Measurements from ENCODE around the gene CCDC102A.
"Not testable (repeated sequence)": the region's sequence is repeated elsewhere in the genome, so short reads cannot be mapped to it uniquely, and the experiment has no call there.

CCDC102A gene

DNA sequence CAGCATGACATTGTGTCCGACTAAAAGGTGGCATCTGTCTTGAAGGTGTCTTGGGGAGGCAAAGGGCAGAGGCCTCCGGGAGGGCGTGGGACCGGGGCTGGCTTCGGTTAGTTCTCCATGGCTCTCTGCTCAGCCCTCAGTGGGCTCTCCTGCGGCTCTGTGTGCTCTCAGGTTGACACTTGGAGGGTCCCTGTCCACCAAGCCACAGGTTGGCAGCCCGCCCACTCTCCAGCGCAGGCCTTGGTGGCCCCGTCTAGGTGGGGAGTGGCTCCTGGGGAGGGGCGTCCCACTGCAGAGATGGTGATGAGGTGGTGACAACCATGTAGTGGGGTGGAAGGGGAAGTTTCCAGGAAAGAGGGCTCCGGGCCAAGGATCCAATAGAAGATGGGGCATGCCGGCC lies 37.7 kb upstream of the CCDC102A start:
- H3K79me2 ChIP-seq (ENCODE audit: control insufficient read depth, insufficient read depth, low read length, unreplicated experiment) = no peaks in the 10 kb centered on the region
- H3K27ac ChIP-seq (ENCODE audit: low read depth, low read length) = no peak overlapping the region
- H3K36me3 ChIP-seq (ENCODE audit: insufficient read depth, low read length) = no peaks in the 10 kb centered on the region
- no peak overlapping the region for H2AFZ ChIP-seq (ENCODE audit: low read length, unreplicated experiment)
- no peaks in the 10 kb centered on the region for H3K4me1 ChIP-seq (ENCODE audit: control insufficient read depth, insufficient read depth, low read length, unreplicated experiment)
- H3K27me3 ChIP-seq (ENCODE audit: insufficient read depth, low read length) = no peaks in the 10 kb centered on the region
- H3K4me3 ChIP-seq (ENCODE audit: low read depth, low read length) = no peak overlapping the region

DNA sequence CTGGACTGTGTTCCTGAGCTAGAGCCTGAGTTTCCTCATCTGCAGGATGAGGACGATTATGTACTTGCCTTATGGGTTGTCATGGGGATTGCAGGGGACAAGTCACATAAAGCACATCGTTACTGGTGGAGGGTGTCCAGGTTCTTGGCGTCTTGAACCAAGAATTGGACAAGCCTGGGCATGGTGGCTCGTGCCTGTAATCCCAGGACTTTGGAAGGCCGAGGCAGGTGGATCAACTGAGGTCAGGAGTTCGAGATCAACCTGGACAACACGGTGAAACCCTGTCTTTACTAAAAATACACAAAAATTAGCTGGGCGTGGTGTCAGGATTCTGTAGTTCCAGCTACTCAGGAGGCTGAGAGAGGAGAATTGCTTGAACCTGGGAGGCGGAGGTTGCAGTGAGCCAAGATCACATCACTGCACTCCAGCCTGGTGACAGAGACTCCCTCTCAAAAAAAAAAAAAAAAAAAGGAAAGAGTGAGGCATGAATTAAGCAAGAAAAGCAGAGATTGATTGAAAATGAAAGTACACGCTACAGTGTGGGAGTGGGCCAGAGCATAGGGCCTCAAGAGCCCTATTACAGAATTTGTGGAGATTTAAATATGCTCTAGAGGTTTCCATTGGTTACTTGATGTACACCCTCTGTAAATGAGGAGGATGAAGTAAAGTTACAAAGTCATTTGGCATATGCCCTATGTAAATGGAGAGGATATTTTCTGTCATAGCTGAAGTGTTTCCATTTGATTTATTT lies 36.8 kb upstream of the CCDC102A start:
- H3K79me2 ChIP-seq (ENCODE audit: control insufficient read depth, insufficient read depth, low read length, unreplicated experiment) = no peaks in the 10 kb centered on the region
- no peaks in the 10 kb centered on the region for H3K36me3 ChIP-seq (ENCODE audit: insufficient read depth, low read length)
- H3K4me1 ChIP-seq (ENCODE audit: control insufficient read depth, insufficient read depth, low read length, unreplicated experiment) = no peaks in the 10 kb centered on the region

DNA sequence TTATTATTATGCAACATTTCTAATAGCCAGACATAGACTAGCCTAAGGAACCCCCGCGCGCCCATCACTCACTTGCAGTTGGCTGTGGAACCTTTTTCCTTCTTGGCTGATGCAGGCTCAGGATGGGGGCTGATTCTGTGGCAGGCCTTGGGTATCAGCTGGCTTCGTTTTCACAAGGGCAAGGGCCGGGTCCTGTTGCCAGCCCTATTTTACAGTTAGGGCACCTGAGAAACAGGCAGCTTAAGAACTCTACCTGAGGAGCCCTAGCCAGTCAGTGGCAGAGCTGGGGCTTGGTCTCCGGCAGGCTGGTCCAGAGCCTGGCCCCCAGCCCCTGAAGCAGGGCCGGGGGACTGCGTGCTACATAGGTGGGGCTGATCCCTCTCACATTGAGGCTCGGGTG lies 34.7 kb upstream of the CCDC102A start:
- H3K79me2 ChIP-seq (ENCODE audit: control insufficient read depth, insufficient read depth, low read length, unreplicated experiment) = no peaks in the 10 kb centered on the region
- H2AFZ ChIP-seq (ENCODE audit: low read length, unreplicated experiment) = no peak overlapping the region
- no peaks in the 10 kb centered on the region for H3K36me3 ChIP-seq (ENCODE audit: insufficient read depth, low read length)
- H3K4me3 ChIP-seq (ENCODE audit: low read depth, low read length) = no peak overlapping the region
- H3K27ac ChIP-seq (ENCODE audit: low read depth, low read length) = no peak overlapping the region
- H3K27me3 ChIP-seq (ENCODE audit: insufficient read depth, low read length) = no peaks in the 10 kb centered on the region
- peaks cover 5% of the 10 kb centered on the region for H3K4me1 ChIP-seq (ENCODE audit: control insufficient read depth, insufficient read depth, low read length, unreplicated experiment)

More for the DNA sequence above, 36.8 kb upstream of the CCDC102A start:
- H3K27me3 ChIP-seq (ENCODE audit: insufficient read depth, low read length) = no peaks in the 10 kb centered on the region
- H3K27ac ChIP-seq (ENCODE audit: low read depth, low read length) = no peak overlapping the region
- H3K4me3 ChIP-seq (ENCODE audit: low read depth, low read length) = no peak overlapping the region
- H2AFZ ChIP-seq (ENCODE audit: low read length, unreplicated experiment) = no peak overlapping the region

DNA sequence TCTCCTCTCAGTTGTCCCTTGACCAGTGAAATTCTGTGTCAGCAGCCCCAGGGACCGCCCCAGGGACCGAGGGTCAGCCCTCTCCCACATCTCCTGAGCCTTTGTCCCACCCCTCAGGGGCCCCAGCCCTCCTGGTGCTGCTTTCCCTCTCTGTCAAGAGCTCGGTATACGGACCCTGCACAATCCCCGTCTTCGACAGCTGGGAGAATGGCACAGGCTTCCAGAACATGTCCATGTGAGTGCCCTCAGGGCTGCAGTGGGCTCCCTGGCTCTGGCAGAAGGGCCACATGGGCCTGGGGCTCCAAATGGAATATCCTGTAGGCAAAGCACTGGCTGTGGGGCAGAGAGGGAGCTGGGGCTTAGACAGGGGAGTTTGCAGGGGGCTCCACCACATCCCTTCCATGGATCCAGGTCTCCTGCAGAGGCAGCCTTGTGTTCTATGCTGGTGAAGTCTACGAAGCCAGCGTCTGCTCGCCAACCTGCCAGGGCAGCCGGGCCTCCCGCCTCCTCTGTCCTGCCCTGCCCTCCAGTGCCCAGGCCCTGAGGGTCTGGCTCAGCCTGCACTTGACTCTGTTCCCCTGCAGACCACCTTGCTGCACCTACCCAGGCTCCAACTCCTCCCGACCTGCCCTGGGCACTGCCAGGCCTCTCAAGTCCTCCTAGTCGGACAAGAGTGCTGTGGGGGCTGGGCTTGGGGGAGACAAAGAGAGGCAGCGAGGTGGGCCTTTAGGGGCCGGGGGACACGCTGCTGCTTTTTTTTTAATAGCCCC lies 34.1 kb upstream of the CCDC102A start:
- H3K36me3 ChIP-seq (ENCODE audit: insufficient read depth, low read length) = no peaks in the 10 kb centered on the region
- no peaks in the 10 kb centered on the region for H3K27me3 ChIP-seq (ENCODE audit: insufficient read depth, low read length)
- no peak overlapping the region for H3K27ac ChIP-seq (ENCODE audit: low read depth, low read length)
- H3K4me3 ChIP-seq (ENCODE audit: low read depth, low read length) = no peak overlapping the region
- no peaks in the 10 kb centered on the region for H3K79me2 ChIP-seq (ENCODE audit: control insufficient read depth, insufficient read depth, low read length, unreplicated experiment)
- H3K4me1 ChIP-seq (ENCODE audit: control insufficient read depth, insufficient read depth, low read length, unreplicated experiment) = peaks cover 11% of the 10 kb centered on the region
- H2AFZ ChIP-seq (ENCODE audit: low read length, unreplicated experiment) = no peak overlapping the region

DNA sequence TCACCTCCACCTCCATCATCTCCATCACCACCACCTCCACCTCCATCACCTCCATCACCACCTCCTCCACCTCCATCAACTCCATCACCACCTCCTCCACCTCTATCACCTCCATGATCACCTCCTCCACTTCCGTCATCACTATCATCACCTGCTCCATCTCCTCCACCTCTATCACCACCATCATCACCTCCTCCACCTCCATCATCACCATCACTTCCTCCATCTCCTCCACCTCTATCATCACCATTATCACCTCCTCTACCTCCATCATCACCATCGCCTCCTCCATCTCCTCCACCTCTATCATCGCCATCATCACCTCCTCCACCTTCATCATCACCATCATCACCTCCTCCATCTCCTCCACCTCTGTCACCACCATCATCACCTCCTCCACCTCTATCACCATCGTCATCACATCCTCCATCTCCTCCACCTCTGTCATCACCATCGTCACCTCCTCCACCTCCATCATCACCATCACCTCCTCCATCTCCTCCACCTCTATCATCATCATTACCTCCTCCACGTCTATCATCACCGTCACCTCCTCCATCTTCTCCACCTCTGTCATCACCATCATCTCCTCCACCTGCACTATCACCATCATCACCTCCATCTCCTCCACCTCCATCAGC lies 33.1 kb upstream of the CCDC102A start:
- H2AFZ ChIP-seq (ENCODE audit: low read length, unreplicated experiment) = no peak overlapping the region
- peaks cover 22% of the 10 kb centered on the region for H3K4me1 ChIP-seq (ENCODE audit: control insufficient read depth, insufficient read depth, low read length, unreplicated experiment)
- no peaks in the 10 kb centered on the region for H3K79me2 ChIP-seq (ENCODE audit: control insufficient read depth, insufficient read depth, low read length, unreplicated experiment)
- H3K4me3 ChIP-seq (ENCODE audit: low read depth, low read length) = no peak overlapping the region
- H3K27me3 ChIP-seq (ENCODE audit: insufficient read depth, low read length) = no peaks in the 10 kb centered on the region
- H3K27ac ChIP-seq (ENCODE audit: low read depth, low read length) = no peak overlapping the region
- no peaks in the 10 kb centered on the region for H3K36me3 ChIP-seq (ENCODE audit: insufficient read depth, low read length)

DNA sequence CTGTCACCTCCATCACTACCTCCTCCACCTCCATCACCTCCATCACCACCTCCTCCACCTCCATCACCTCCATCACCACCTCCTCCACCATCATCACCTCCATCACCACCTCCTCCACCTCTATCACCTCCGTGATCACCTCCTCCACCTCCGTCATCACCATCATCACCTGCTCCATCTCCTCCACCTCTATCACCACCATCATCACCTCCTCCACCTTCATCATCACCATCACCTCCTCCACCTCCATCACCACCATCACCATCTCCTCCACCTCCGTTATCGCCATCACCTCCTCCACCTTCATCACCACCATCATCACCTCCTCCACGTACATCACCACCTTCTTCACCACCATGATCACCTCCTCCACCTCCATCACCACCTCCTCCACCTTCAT lies 32.4 kb upstream of the CCDC102A start:
- H3K79me2 ChIP-seq (ENCODE audit: control insufficient read depth, insufficient read depth, low read length, unreplicated experiment); H3K27ac ChIP-seq (ENCODE audit: low read depth, low read length); H3K36me3 ChIP-seq (ENCODE audit: insufficient read depth, low read length); H2AFZ ChIP-seq (ENCODE audit: low read length, unreplicated experiment); H3K27me3 ChIP-seq (ENCODE audit: insufficient read depth, low read length); H3K4me3 ChIP-seq (ENCODE audit: low read depth, low read length): not testable (repeated sequence)
- peaks cover 28% of the 10 kb centered on the region for H3K4me1 ChIP-seq (ENCODE audit: control insufficient read depth, insufficient read depth, low read length, unreplicated experiment)

DNA sequence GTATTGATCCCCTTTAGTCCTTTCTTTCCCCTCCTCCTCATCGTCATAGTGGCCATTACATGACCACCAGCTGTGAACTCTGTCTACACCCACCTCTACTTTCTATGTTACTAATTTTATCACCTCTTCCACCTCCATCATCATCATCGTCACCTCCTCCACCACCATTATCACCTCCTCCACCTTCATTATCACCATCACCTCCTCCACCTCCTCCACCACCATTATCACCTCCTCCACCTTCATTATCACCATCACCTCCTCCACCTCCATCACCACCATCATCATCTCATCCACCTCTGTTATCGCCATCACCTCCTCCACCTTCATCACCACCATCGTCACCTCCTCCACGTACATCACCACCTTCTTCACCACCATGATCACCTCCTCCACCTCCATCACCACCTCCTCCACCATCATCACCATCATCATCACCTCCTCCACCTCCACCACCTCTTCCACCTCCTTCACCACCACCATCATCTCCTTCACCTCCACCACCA lies 31.9 kb upstream of the CCDC102A start:
- Histone ChIP-seq H3K4me3 (ENCODE audit: low read depth, low read length) (no peak overlapping the region), H3K27me3 (ENCODE audit: insufficient read depth, low read length) (no peaks in the 10 kb centered on the region), H3K79me2 (ENCODE audit: control insufficient read depth, insufficient read depth, low read length, unreplicated experiment) (no peaks in the 10 kb centered on the region), H2AFZ (ENCODE audit: low read length, unreplicated experiment) (no peak overlapping the region), H3K27ac (ENCODE audit: low read depth, low read length) (no peak overlapping the region), H3K4me1 (ENCODE audit: control insufficient read depth, insufficient read depth, low read length, unreplicated experiment) (peaks cover 28% of the 10 kb centered on the region), H3K36me3 (ENCODE audit: insufficient read depth, low read length) (no peaks in the 10 kb centered on the region)

DNA sequence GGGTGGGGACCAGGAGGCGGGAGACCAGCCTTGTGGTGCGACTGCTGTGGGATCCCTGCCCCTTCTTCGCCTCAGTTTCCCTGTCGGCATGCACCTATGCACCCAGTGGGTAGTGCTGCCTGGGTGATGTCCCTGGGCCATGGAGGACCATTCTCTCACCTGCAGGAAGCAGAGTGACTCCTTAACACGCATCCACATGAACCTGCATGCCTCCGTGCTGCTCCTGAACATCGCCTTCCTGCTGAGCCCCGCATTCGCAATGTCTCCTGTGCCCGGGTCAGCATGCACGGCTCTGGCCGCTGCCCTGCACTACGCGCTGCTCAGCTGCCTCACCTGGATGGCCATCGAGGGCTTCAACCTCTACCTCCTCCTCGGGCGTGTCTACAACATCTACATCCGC lies 31.3 kb upstream of the CCDC102A start:
- Histone ChIP-seq H3K4me1 (ENCODE audit: control insufficient read depth, insufficient read depth, low read length, unreplicated experiment) (peaks cover 28% of the 10 kb centered on the region), H3K36me3 (ENCODE audit: insufficient read depth, low read length) (no peaks in the 10 kb centered on the region), H3K27ac (ENCODE audit: low read depth, low read length) (no peak overlapping the region), H3K4me3 (ENCODE audit: low read depth, low read length) (no peak overlapping the region), H2AFZ (ENCODE audit: low read length, unreplicated experiment) (no peak overlapping the region), H3K27me3 (ENCODE audit: insufficient read depth, low read length) (no peaks in the 10 kb centered on the region), H3K79me2 (ENCODE audit: control insufficient read depth, insufficient read depth, low read length, unreplicated experiment) (no peaks in the 10 kb centered on the region)

DNA sequence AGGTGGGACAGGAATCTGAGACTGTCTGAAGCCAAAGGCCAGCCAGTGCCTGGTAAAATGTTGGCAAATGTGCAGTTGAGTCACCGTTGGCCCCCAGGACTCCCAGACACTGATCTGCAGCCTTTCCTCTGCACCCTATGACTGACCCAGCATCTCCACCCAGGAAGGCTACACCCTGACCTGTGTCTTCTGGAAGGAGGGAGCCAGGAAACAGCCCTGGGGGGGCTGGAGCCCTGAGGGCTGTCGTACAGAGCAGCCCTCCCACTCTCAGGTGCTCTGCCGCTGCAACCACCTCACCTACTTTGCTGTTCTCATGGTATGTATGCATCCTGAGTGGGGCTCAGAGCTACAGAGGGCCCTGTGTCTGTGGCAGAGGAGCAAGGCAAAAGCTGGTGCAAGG lies 30.1 kb upstream of the CCDC102A start:
- Histone ChIP-seq H3K36me3 (ENCODE audit: insufficient read depth, low read length) (no peaks in the 10 kb centered on the region), H3K27ac (ENCODE audit: low read depth, low read length) (no peak overlapping the region), H3K79me2 (ENCODE audit: control insufficient read depth, insufficient read depth, low read length, unreplicated experiment) (no peaks in the 10 kb centered on the region), H3K4me3 (ENCODE audit: low read depth, low read length) (no peak overlapping the region), H3K4me1 (ENCODE audit: control insufficient read depth, insufficient read depth, low read length, unreplicated experiment) (peaks cover 28% of the 10 kb centered on the region), H3K27me3 (ENCODE audit: insufficient read depth, low read length) (peaks cover 7% of the 10 kb centered on the region; the same call in 1 of the 2 replicates), H2AFZ (ENCODE audit: low read length, unreplicated experiment) (no peak overlapping the region)

DNA sequence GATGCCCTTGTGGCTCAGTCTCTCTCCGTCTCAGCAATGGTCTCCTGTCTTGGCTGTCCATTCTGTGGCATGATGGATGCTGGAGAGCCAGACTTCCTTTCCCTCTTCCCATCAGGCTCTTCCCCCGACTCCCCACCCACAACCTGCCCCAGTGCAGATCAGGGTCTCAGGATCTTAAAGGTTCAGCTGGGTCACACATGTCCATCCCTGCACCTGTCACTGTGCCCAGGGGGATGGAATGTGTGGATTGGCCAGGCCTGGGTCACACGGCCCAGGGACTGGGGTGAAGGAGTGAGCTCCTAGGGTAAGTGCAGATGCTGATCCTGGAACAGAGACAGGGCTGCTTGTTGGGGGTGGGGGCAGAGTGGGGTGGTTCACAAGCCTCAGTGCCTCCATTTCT lies 29.1 kb upstream of the CCDC102A start:
- Histone ChIP-seq H3K79me2 (ENCODE audit: control insufficient read depth, insufficient read depth, low read length, unreplicated experiment) (no peaks in the 10 kb centered on the region), H3K4me1 (ENCODE audit: control insufficient read depth, insufficient read depth, low read length, unreplicated experiment) (peaks cover 28% of the 10 kb centered on the region), H3K4me3 (ENCODE audit: low read depth, low read length) (no peak overlapping the region), H3K27ac (ENCODE audit: low read depth, low read length) (no peak overlapping the region), H3K36me3 (ENCODE audit: insufficient read depth, low read length) (no peaks in the 10 kb centered on the region), H2AFZ (ENCODE audit: low read length, unreplicated experiment) (no peak overlapping the region), H3K27me3 (ENCODE audit: insufficient read depth, low read length) (peaks cover 17% of the 10 kb centered on the region)
